Measurements from ENCODE around the gene EXOC3L4.

The EXOC3L4 gene

DNA sequence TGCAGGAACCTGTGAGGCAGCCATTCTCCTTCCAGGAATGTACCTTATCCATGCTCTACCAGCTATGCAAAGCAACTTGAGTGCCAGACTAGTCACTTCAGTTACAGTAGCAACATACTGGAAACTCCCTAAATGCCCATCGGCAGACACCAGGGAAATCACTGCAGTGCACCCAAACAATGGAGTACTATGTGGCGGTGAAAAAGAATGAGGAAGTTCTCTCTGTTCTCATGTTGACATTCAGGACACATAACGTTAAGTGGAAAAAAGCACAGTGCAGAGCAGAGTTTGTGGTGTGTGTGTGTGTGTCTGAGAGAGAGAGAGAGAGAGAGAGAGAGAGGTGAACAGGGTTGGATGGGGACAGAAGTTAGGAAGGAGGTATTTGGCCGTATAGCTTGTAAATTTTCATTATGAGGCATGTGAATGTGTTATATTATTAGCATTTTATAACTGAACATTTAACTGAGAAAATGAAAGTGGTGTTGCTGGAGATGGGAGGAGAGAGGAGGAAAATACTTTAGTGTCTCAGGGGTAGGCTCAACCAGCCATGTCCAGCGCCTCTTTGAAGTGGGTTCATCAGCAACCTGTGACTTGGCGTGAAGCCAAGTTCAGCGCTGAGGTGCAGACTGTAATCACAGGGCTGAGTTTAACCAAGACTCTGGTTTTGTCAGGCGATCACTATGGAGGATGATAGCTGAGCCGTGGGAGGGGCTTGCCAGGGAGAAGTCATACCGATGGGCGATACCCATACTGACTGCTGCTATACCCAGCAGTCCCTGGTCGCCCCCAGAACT is 46.0 kb downstream of the EXOC3L4 start:
- ATAC-seq, result no peak

DNA sequence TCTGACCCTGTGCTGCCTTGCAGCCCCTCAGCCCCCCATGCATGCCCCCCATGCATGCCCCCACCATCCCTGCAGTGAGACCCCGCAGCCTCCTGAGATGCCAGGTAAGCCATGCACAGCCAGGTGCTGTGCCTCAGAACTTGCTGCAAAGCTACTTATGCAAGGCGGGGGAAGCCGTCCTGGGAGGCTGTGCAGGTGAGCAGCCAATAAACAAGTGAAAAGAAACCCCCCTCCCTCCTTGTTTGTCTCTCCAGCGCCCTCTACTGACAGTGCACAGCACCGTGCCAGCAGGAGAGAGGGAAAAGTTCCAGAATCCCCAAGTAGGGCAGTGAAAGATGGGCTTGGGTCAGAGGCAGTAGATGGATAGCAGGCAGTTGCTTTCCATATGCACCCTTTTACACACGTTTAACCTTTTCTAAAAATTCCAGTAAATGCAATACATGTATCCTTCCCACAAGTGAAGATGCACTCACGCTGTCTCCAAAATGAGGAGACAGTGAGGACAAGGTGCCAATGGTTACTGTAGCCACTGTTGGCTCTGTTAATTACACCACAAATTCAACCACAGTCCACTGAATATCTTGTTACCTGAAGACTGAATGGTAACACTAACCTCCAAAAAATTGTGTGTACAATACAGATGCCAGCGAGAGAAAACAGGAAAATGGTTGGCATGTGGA is 46.7 kb downstream of the EXOC3L4 start:
- peak; percentile 32; the same call in 1 of the 3 replicates for ATAC-seq
- TF ChIP-seq, protein P1, sequence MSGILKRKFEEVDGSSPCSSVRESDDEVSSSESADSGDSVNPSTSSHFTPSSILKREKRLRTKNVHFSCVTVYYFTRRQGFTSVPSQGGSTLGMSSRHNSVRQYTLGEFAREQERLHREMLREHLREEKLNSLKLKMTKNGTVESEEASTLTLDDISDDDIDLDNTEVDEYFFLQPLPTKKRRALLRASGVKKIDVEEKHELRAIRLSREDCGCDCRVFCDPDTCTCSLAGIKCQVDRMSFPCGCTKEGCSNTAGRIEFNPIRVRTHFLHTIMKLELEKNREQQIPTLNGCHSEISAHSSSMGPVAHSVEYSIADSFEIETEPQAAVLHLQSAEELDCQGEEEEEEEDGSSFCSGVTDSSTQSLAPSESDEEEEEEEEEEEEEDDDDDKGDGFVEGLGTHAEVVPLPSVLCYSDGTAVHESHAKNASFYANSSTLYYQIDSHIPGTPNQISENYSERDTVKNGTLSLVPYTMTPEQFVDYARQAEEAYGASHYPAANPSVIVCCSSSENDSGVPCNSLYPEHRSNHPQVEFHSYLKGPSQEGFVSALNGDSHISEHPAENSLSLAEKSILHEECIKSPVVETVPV (CRISPR knock-in tag; IDR thresholded peaks at IDR 0.05), result no peak
- no peak for TF ChIP-seq CSDC2 (CRISPR knock-in tag; IDR thresholded peaks at IDR 0.05)
- no peak for TF ChIP-seq ZNF70 (CRISPR knock-in tag; IDR thresholded peaks at IDR 0.05)
- TF ChIP-seq RARB (CRISPR knock-in tag; IDR thresholded peaks at IDR 0.05), result no peak
- no peak for TF ChIP-seq ARNTL (CRISPR knock-in tag; IDR thresholded peaks at IDR 0.05; ENCODE audit: borderline replicate concordance, low read depth)
- no peak for TF ChIP-seq BACH2 (CRISPR knock-in tag; IDR thresholded peaks at IDR 0.05; ENCODE audit: borderline replicate concordance)
- TF ChIP-seq GLIS3 (CRISPR knock-in tag; IDR thresholded peaks at IDR 0.05), result no peak
- no peak for TF ChIP-seq ZFP3 (CRISPR knock-in tag; IDR thresholded peaks at IDR 0.05)
- TF ChIP-seq, protein P2, sequence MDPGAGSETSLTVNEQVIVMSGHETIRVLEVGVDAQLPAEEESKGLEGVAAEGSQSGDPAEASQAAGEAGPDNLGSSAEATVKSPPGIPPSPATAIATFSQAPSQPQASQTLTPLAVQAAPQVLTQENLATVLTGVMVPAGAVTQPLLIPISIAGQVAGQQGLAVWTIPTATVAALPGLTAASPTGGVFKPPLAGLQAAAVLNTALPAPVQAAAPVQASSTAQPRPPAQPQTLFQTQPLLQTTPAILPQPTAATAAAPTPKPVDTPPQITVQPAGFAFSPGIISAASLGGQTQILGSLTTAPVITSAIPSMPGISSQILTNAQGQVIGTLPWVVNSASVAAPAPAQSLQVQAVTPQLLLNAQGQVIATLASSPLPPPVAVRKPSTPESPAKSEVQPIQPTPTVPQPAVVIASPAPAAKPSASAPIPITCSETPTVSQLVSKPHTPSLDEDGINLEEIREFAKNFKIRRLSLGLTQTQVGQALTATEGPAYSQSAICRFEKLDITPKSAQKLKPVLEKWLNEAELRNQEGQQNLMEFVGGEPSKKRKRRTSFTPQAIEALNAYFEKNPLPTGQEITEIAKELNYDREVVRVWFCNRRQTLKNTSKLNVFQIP (CRISPR knock-in tag; IDR thresholded peaks at IDR 0.05; ENCODE audit: borderline replicate concordance, low read depth), result no peak
- TF ChIP-seq, protein P3, sequence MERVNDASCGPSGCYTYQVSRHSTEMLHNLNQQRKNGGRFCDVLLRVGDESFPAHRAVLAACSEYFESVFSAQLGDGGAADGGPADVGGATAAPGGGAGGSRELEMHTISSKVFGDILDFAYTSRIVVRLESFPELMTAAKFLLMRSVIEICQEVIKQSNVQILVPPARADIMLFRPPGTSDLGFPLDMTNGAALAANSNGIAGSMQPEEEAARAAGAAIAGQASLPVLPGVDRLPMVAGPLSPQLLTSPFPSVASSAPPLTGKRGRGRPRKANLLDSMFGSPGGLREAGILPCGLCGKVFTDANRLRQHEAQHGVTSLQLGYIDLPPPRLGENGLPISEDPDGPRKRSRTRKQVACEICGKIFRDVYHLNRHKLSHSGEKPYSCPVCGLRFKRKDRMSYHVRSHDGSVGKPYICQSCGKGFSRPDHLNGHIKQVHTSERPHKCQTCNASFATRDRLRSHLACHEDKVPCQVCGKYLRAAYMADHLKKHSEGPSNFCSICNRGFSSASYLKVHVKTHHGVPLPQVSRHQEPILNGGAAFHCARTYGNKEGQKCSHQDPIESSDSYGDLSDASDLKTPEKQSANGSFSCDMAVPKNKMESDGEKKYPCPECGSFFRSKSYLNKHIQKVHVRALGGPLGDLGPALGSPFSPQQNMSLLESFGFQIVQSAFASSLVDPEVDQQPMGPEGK (CRISPR knock-in tag; IDR thresholded peaks at IDR 0.05; ENCODE audit: borderline replicate concordance), result no peak
- TF ChIP-seq, protein P4, sequence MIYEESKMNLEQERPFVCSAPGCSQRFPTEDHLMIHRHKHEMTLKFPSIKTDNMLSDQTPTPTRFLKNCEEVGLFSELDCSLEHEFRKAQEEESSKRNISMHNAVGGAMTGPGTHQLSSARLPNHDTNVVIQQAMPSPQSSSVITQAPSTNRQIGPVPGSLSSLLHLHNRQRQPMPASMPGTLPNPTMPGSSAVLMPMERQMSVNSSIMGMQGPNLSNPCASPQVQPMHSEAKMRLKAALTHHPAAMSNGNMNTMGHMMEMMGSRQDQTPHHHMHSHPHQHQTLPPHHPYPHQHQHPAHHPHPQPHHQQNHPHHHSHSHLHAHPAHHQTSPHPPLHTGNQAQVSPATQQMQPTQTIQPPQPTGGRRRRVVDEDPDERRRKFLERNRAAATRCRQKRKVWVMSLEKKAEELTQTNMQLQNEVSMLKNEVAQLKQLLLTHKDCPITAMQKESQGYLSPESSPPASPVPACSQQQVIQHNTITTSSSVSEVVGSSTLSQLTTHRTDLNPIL (CRISPR knock-in tag; IDR thresholded peaks at IDR 0.05; ENCODE audit: low read depth), result no peak

More for the DNA sequence above, 46.0 kb downstream of the EXOC3L4 start:
- no peak for TF ChIP-seq ZFP3 (CRISPR knock-in tag; IDR thresholded peaks at IDR 0.05)
- TF ChIP-seq, protein P4 (CRISPR knock-in tag; IDR thresholded peaks at IDR 0.05; ENCODE audit: low read depth), result no peak
- no peak for TF ChIP-seq OSR1 (CRISPR knock-in tag; IDR thresholded peaks at IDR 0.05)
- TF ChIP-seq, protein P1 (CRISPR knock-in tag; IDR thresholded peaks at IDR 0.05), result no peak
- no peak for TF ChIP-seq RARB (CRISPR knock-in tag; IDR thresholded peaks at IDR 0.05)
- TF ChIP-seq, protein P3 (CRISPR knock-in tag; IDR thresholded peaks at IDR 0.05; ENCODE audit: borderline replicate concordance), result no peak
- TF ChIP-seq, protein P5, sequence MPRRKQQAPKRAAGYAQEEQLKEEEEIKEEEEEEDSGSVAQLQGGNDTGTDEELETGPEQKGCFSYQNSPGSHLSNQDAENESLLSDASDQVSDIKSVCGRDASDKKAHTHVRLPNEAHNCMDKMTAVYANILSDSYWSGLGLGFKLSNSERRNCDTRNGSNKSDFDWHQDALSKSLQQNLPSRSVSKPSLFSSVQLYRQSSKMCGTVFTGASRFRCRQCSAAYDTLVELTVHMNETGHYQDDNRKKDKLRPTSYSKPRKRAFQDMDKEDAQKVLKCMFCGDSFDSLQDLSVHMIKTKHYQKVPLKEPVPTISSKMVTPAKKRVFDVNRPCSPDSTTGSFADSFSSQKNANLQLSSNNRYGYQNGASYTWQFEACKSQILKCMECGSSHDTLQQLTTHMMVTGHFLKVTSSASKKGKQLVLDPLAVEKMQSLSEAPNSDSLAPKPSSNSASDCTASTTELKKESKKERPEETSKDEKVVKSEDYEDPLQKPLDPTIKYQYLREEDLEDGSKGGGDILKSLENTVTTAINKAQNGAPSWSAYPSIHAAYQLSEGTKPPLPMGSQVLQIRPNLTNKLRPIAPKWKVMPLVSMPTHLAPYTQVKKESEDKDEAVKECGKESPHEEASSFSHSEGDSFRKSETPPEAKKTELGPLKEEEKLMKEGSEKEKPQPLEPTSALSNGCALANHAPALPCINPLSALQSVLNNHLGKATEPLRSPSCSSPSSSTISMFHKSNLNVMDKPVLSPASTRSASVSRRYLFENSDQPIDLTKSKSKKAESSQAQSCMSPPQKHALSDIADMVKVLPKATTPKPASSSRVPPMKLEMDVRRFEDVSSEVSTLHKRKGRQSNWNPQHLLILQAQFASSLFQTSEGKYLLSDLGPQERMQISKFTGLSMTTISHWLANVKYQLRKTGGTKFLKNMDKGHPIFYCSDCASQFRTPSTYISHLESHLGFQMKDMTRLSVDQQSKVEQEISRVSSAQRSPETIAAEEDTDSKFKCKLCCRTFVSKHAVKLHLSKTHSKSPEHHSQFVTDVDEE (CRISPR knock-in tag; IDR thresholded peaks at IDR 0.05), result no peak
- no peak for TF ChIP-seq PPARA (CRISPR knock-in tag; IDR thresholded peaks at IDR 0.05; ENCODE audit: borderline replicate concordance)
